GM12865 (cell line): ENCODE measurements around the gene GATB.

ENCODE experiments used
- DNase-seq: peaks from one replicate; pipeline ENCODE4 v3.0.0; 2010; ENCODE audit warnings: low read depth
- H3K4me3 ChIP-seq: 2 replicates; pipeline ENCODE4 v1.5.1; 2011; ENCODE audit warnings: mild to moderate bottlenecking, low read depth, low read length, control low read depth
- CTCF ChIP-seq: IDR thresholded peaks from 2 replicates; pipeline ENCODE4 v1.5.1; 2011; ENCODE audit warnings: low read length, control low read depth, low read depth, inconsistent platforms; ENCODE audit not compliant: insufficient read depth; ENCODE audit errors: missing control alignments

GATB gene

GRCh38 chr4:151678048-151678872, 82.5 kb downstream of the GATB start:
- no peak overlapping the region for H3K4me3 ChIP-seq
- TF ChIP-seq CTCF: no peak
- DNase-seq: no peak

DNA sequence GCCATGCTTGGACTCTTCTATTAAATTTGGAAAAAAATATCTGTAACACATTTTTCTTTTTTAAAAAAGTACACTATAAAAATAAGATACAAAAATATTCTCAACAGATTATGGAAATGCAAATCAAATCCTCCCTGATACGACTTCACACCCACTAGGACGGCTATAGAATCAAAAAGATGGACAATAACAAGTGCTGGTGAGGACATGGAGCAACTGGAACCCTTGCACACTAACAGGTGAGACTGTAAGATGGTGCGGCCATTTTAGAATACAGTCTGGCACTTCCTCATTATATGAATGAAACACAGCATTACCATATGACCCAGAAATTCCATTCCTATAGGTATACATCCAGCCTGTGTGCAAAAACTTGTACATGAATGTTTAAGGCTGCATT, 83.6 kb downstream of the GATB start:
- no peak overlapping the region for H3K4me3 ChIP-seq
- DNase-seq: no peak
- no peak for TF ChIP-seq CTCF

DNA sequence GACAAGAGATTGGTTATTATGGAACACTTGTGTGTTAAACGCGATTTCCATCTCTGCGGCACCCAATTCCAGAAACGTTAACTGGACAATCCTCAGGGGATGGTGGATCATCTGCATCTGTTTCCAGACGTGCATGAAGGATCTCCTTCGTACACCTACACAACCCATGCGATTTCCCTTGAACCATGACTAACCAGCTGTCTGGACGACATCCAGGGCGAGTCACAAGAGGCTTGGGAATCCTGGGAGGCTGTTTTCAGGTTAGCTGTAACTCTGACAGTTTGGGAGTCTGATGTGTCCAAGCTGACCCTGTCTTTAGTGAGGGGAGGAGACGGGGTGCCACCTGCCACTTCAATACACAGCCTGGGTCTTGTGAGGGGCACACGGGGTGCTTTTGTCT, 84.5 kb downstream of the GATB start:
- no peak overlapping the region for H3K4me3 ChIP-seq
- no peak for TF ChIP-seq CTCF
- no peak for DNase-seq

DNA sequence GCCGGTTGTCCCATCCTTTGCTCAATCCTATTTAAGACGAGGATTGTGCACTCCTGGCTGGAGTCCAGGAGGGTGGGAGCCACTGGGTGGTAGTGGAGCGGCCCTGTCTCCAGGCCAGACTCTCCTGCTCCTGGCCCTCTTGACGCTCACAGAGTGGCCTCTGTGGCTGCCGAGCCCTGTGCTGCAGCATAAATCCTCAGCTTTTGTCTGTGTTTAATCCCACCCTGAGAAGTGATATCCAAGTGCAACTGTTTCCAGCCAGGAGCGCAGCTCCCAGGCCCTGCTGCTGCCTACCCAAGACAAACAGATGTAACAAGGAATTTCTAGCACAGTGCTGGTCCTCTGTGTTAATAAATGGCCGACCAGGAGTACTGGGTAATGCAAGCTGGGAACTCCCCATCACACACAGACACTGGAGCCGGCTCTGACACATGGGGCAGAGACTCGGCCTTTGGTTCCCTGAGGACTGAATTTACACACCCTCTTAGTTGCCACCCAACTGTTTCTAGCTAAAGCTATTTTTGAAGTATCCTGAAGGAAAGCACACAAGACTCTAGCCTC, 85.3 kb downstream of the GATB start:
- no peak overlapping the region for H3K4me3 ChIP-seq
- TF ChIP-seq CTCF: no peak
- DNase-seq: no peak

DNA sequence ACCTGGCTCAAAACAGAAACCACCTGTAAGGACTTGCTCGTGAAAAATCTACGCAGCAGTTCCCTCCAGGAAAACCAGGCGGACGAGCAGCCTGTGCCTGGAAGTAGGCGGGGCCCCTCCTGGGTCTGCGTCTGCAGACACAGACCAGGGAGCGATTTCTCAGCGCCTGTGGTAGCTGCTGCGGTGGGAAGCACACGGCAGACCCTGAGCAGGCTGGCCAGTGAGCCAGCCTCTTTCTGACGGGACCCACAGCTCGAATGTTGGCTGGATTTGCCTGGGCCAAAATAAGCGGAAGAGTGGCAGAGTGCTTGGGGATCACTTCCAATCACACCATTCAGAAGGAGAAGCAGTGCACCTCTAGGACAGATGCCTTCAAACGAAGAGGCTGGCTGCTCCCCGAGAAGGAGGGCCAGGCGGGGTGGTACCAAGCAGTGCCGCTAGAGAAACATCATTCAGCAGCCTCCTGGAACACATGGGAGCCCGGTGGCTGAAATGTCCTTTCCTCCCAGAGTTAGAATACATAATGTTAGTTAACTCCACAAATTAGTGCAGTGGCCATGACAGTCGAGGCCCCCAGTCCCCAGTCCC, 85.9 kb downstream of the GATB start:
- no peak for DNase-seq
- no peak overlapping the region for H3K4me3 ChIP-seq
- TF ChIP-seq CTCF: no peak

- TF ChIP-seq CTCF: no peak
- no peak overlapping the region for H3K4me3 ChIP-seq
- no peak for DNase-seq
Measured at GRCh38 chr4:151673908-151674520, 86.8 kb downstream of the GATB start.
